ENCODE measurements around the gene ZNF576.

DNA sequence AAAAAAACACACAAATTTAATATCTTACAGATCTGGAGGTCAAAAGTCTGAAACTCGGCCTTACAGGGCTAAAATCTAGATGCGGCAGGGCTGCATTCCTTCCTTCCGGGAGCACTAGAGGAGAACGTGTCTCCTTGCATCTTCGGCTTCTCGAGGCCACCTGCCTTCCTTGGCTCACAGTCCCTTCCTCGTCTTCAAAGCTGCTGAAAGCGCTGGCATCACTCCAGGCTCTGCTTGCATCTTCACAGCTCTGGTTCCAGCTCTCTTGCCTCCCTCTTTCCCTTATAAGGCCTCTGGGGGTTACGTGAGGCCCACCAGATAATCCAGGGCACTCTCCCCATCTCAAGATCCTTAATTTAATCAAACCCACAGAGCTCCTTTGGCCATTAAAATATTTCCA is 31.6 kb upstream of the ZNF576 start:
- TF ChIP-seq ILK (tag; IDR thresholded peaks at IDR 0.05; ENCODE audit: borderline replicate concordance, low read depth) (no peak), ZBTB26 (CRISPR knock-in tag; IDR thresholded peaks at IDR 0.05) (no peak), ZNF444 (CRISPR knock-in tag; IDR thresholded peaks at IDR 0.05) (no peak), KLF16 (IDR thresholded peaks at IDR 0.05) (no peak), CBX5 (IDR thresholded peaks at IDR 0.05; ENCODE audit: borderline replicate concordance, low read depth) (no peak), MTF1 (CRISPR knock-in tag; IDR thresholded peaks at IDR 0.05; ENCODE audit: borderline replicate concordance) (no peak), RNF2 (IDR thresholded peaks at IDR 0.05) (no peak), SREBF2 (CRISPR knock-in tag; IDR thresholded peaks at IDR 0.05) (no peak)
- TF ChIP-seq, protein P1, sequence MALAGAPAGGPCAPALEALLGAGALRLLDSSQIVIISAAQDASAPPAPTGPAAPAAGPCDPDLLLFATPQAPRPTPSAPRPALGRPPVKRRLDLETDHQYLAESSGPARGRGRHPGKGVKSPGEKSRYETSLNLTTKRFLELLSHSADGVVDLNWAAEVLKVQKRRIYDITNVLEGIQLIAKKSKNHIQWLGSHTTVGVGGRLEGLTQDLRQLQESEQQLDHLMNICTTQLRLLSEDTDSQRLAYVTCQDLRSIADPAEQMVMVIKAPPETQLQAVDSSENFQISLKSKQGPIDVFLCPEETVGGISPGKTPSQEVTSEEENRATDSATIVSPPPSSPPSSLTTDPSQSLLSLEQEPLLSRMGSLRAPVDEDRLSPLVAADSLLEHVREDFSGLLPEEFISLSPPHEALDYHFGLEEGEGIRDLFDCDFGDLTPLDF (CRISPR knock-in tag; IDR thresholded peaks at IDR 0.05), result no peak
